SH-SY5Y (cell line): ENCODE measurements around the gene MSLN.

ENCODE experiments used
- GATA2 ChIP-seq: IDR thresholded peaks from 2 replicates; pipeline ENCODE4 v1.6.1; 2011; ENCODE audit warnings: mild to moderate bottlenecking, low read depth, low read length
- GATA3 ChIP-seq: IDR thresholded peaks from 2 replicates; pipeline ENCODE4 v1.6.1; 2011; ENCODE audit warnings: low read depth, mild to moderate bottlenecking, low read length, moderate library complexity

- no peak for TF ChIP-seq GATA3
- no peak for TF ChIP-seq GATA2
Measured at GRCh38 chr16:784431-784830, 23.9 kb downstream of the MSLN start.
